Activated T-cell treated with anti-CD3 and anti-CD28 coated beads, Interleukin-2, amount 50 U/mL, for 1 hour (primary cell): Measurements from ENCODE around the gene TFCP2.
"Not testable (repeated sequence)": the region's sequence is repeated elsewhere in the genome, so short reads cannot be mapped to it uniquely, and the experiment has no call there.

ENCODE experiments used
- DNase-seq: peaks from one replicate; pipeline ENCODE4 v3.0.0-alpha.2; 2020

The TFCP2 gene

GRCh38 chr12:51172515-51173431, at the start of gene TFCP2:
TFCP2 (minus strand) TSS chr12:51173135; CDS start chr12:51172422, 713 bp downstream.
- DNase-seq, result peak; percentile 90

GRCh38 chr12:51222461-51222860, 49.5 kb upstream of the TFCP2 start:
- no peak for DNase-seq

GRCh38 chr12:51219857-51220256, 46.9 kb upstream of the TFCP2 start:
- not testable (repeated sequence) for DNase-seq

GRCh38 chr12:51219322-51219721, 46.4 kb upstream of the TFCP2 start:
- DNase-seq, result no peak

- no peak for DNase-seq
Measured at GRCh38 chr12:51218607-51219161, 45.7 kb upstream of the TFCP2 start.

- peak; percentile 79 for DNase-seq
Measured at GRCh38 chr12:51217968-51218606, 45.2 kb upstream of the TFCP2 start, which contains the start of gene POU6F1. POU6F1 (minus strand) TSS chr12:51218062; CDS start chr12:51206836, 11,226 bp downstream.

- DNase-seq, result peak; percentile 73
Measured at GRCh38 chr12:51217133-51217967, 44.4 kb upstream of the TFCP2 start.

GRCh38 chr12:51216642-51217041, 43.7 kb upstream of the TFCP2 start:
- DNase-seq, result no peak

GRCh38 chr12:51214895-51215294, 42.0 kb upstream of the TFCP2 start:
- DNase-seq, result no peak

GRCh38 chr12:51210690-51211395, 37.9 kb upstream of the TFCP2 start:
- no peak for DNase-seq

GRCh38 chr12:51209259-51209658, 36.3 kb upstream of the TFCP2 start:
- DNase-seq, result no peak

- DNase-seq, result no peak
Measured at GRCh38 chr12:51208016-51208660, 35.2 kb upstream of the TFCP2 start.

GRCh38 chr12:51205350-51205749, 32.4 kb upstream of the TFCP2 start:
- no peak for DNase-seq

- DNase-seq, result no peak
Measured at GRCh38 chr12:51202718-51203117, 29.8 kb upstream of the TFCP2 start.

- DNase-seq, result no peak
Measured at GRCh38 chr12:51200806-51201205, 27.9 kb upstream of the TFCP2 start.

- DNase-seq, result no peak
Measured at GRCh38 chr12:51200156-51200555, 27.2 kb upstream of the TFCP2 start.

GRCh38 chr12:51199366-51199945, 26.5 kb upstream of the TFCP2 start:
- no peak for DNase-seq

- no peak for DNase-seq
Measured at GRCh38 chr12:51198568-51199365, 25.8 kb upstream of the TFCP2 start.

GRCh38 chr12:51197736-51198567, 25.0 kb upstream of the TFCP2 start:
- DNase-seq, result no peak
